KG1 (cell line): ENCODE data around the gene NAP1L4.

Source experiments
- DNase-seq: peaks from one replicate; lab custom pipeline; 2025; lab: John Stamatoyannopoulos, UW

Gene NAP1L4

GRCh38 chr11:3010521-3011275 is 18.6 kb upstream of the NAP1L4 start:
- no peak for DNase-seq

DNA sequence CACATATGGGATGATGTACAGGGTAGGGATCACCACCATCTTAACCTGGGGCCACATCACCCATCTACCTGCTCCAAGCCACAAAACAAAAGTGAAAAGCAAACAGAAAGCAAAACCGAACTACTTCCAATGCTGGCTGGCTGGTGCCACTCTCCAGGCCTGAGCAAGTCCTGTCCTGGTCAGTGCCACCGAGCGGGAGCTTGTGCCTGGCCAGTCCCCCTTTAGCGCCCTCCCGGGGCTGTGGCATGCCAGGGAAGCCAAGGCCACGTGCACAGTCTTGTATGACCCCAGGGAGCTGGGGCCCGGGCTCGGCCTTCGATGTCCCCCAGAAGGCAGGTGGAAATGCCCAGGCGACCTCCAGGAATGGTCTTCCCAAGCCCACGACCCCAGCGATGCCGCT is 17.9 kb upstream of the NAP1L4 start:
- no peak for DNase-seq

- DNase-seq = no peak
Observed at GRCh38 chr11:3009481-3009880, 17.4 kb upstream of the NAP1L4 start.

- no peak for DNase-seq
Observed at GRCh38 chr11:3008746-3009336, 16.7 kb upstream of the NAP1L4 start.

DNA sequence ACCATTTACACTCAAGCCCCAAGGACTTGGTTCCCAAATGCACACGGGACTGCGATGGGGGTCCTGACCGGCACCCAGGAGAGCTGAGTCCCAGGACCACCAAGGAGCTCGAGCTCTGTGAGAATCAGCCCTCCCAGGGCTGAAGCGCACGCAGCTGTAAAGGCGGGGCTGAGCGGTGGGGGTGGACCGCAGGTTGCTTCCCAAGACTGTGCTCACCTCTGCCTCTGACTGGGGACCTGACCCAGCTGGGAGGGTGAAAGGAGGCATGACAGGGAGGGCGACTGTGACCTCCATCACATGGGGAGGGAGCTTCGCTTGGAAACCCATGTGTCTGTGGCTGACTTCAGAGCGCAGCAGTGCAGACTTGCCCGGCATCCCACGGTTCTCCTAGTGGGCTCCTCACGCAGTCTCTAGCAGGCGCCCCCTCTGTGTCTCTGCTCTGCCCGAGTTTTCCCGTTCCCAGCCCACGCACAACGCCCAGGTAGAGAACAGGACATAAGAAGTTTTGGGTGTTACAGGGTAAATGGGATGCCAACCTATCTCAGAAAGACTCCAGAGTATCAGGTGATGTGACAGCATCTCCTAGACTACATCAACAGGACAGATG is 15.4 kb upstream of the NAP1L4 start:
- DNase-seq = no peak

DNA sequence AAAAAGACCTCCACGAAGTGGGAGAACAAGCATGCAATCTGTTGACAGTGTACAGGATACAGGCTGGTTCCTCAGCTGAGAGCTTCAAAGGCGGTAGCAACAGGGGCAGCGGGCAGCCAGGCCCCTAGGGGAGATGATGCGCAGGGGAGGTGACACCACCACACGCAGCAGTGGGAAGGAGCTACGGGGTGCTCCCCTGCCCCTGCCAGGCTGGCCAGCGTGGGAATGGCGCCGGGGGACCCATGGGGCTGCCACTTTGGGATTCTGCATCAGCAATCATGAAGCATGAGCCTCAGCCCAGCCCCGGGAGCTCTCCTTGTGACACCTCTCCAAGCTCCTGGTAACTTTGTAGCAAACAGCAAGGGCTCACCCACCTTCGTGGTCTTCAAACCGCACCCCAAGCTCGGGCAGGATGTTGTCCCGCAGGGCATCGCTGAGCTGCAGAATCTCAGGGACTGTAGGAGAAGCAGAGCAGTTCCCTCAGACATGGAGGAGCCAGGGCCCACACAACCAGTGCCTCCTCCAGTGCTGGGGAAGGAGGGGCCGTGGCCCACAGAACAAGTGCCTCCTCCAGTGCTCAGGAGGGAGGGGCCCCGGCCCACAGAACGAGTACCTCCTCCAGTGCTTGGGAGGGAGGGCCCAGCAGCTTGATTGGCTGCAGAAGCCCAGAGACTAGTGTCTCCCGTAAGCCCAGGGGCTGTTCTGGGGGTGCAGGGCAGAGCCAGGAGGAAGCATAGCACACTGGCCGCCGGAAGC is 14.6 kb upstream of the NAP1L4 start:
- no peak for DNase-seq

DNA sequence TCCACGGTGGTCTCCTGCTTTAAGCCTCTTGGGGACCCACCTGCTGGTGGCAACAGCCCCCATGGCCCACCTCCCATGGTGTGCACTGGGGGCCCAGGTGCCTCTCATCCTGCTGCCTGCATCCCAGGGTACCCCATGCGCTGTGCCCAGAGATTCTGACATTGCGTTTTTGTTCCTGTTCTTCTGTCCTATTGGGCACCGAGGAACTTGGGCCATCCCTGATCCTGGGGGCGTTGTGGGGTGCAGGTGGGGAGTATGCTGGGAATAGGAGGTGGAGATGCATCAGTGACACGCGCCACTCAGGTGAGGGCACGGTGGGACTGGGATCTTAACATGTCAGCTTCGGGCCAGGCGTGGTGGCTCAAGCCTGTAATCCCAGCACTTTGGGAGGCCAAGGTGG is 12.4 kb upstream of the NAP1L4 start:
- no peak for DNase-seq

DNA sequence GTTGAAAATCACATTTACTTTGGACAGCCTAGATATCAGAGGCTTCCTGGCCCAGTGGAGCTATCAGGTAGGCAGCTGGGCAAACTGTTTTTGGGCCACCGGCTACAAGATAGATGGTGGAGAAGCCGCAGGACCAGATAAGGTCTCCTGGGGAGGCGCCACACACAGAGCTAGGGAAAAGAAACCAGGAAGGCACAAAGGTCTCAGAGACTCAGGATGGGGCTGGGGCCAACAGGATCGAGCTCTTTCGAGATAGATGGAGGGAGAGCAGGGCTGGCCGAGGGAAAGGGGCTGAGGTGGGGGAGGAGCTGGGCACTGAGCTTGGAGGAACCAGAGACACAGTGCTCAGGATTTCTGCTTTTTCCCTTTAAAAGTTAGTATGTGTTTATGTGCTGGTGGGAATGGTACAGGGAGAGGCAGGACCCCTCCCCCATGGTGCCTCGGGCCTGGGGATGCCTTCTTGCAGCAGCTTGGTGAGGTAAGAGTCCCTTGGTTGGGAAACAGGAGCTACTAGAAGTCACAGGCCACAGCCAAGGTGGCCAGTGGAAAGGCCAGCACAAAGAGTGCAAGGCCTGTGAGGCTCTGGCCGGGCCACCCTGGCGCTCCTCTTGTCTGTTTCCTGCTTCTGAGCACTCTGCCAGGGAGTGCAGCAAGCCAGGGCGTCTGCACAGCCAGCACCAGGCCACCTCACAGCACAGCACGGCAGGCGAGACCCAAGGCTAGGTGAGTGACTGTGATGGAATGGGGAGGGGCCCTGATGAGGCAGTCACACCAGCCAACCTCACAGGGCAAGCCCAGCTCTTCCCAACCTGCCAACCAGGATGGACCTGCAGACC is 11.5 kb upstream of the NAP1L4 start:
- DNase-seq = no peak

- no peak for DNase-seq
Observed at GRCh38 chr11:3002871-3003270, 10.7 kb upstream of the NAP1L4 start.

GRCh38 chr11:3002351-3002861 is 10.3 kb upstream of the NAP1L4 start:
- DNase-seq = no peak

DNA sequence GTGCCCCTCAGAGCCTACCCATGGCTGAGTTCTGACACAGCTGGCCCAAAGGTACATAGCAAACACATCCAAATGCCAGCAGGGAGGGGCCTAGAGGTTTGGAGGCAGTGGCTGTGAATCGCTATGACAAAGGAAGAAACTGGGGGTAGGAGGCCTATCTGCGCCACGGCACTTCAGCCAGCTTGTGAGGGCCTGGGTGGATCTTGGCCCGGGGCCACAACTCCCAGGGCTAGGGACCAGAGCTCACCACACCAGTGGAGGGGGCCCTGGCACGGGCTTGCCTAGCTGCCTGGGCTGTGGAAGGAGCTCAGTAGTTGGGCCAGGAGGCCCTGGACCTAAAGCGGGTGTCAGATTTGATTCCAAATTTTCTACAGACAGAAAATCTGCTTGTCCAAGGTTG is 9.4 kb upstream of the NAP1L4 start:
- no peak for DNase-seq

GRCh38 chr11:3000032-3000961 is 8.2 kb upstream of the NAP1L4 start:
- DNase-seq = no peak

DNA sequence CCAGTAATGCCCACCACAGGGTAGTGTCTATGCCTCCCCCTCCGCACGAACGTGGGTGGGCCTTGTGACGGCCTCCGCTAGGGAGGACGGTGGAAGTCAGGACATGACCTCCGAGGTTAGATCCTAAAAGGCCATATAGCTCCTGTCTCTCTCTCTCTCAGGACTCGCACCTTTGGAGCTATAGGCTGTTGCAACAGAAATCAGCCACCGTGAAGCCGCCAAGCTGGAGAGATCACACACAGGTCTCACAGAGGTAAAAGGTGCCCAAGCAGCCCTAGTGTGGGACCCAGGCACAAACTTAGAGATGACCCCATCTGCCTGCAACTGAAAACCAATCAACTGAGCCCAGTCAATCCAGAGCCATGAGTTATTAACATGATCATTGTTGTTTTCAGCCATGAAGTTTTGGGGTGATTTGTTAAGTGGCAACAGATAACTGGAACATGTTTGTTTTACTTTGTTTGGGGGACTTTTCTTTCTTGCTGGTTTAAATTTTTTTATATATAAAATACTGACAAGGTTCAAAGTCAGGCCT is 7.4 kb upstream of the NAP1L4 start:
- DNase-seq = no peak

GRCh38 chr11:2998073-2998850 is 6.1 kb upstream of the NAP1L4 start:
- DNase-seq = no peak

DNA sequence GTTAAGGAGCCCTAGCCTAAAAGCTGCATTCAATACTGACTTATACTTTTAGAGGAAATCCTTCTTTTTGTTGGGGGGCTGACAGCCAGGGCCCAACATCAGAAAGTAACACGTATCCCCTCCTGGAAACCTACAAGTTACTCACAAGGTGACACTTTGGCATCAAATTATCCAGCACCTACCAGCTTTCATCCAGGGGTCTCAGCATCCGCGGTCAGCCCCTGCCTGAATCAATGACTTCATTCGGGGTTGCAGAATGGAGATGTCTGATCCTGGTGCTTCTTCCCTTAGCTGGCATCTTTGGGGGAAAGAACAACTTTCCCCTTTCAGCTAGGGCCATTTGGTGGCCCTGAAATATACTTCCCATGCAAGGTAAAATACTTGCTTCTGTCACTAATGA is 5.3 kb upstream of the NAP1L4 start:
- DNase-seq = no peak

GRCh38 chr11:2996976-2997375 is 4.8 kb upstream of the NAP1L4 start:
- DNase-seq = no peak

- no peak for DNase-seq
Observed at GRCh38 chr11:2995893-2996554, 3.9 kb upstream of the NAP1L4 start.

DNA sequence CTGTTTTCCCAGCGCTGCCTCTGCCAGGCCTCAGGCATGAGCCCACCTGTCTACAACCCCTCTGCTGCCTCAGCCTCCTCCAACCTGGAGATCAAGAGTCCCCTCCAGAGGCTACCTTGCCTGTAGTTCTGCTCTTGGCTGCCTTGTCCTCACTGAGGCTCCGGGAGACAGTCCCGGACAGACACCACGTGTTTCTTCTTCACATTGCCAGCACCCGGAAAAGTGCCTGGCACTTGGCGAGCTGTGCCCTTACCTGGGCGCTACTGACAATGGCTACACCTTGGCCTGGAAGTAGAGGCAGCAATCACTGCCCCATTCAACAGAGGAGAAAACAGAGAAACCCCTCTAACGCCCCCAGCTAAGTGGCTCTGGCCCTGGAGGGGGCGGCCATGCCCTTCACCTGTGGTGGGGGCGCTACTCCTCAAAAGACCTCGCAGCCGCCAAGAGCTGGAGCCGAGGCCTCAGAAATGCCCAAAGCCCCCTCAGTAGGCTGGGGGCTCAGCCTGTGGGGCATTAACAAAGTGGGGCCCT is 3.0 kb upstream of the NAP1L4 start:
- no peak for DNase-seq

DNA sequence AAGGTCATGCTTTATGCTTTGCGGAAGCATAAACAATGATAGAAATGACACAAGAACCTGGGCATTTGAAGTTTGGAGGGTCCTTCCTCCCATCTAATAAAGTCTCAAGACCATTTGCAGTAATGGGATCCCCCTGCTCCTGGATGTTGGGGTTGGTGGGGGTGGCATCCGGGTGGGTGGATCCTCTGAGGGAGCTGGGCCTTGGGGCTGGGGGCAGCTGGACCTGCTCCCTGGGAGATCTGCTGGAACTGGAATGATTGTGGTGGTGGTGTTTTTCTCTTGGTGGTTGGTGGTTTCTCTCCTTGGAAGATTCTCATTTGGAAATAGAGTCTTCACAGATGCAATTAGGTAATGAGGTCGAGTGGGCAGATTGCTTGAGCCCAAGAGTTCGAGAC is 2.2 kb upstream of the NAP1L4 start:
- DNase-seq = no peak
